ENCODE measurements around the gene MIER1.

DNA sequence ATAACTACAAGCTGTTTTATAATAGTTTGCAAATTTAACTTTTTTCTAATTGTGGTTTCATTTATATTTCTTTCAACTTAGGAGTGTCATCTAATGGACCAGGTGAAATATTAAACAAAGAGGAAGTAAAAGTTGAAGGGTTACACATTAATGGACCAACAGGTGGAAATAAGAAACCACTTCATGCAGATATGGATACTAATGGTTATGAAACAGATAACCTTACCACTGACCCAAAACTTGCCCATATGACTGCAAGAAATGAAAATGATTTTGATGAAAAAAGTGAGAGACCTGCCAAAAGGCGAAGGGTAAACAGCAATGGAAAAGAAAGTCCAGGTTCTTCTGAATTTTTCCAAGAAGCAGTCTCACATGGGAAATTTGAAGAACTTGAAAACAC lies 59.7 kb downstream of the MIER1 start:
- TF ChIP-seq CTCF (IDR thresholded peaks at IDR 0.05; ENCODE audit: low read depth, low read length, poor library complexity, severe bottlenecking) (no peak), EZH2phosphoT487 (IDR thresholded peaks at IDR 0.05; ENCODE audit: borderline replicate concordance, low read length) (no peak)

Data from DOHH2 (cell line).